Breast epithelium (tissue), 3 donors: ENCODE measurements around the gene SPRR5.

Source experiments
- CTCF ChIP-seq, 3 donors: fragments of 450-650 bp; IDR thresholded peaks; one replicate each; pipeline ENCODE4 v1.5.1; 2016 to 2017; ENCODE audit warnings: antibody characterized with exemption in 3 of 3, mild to moderate bottlenecking in 3 of 3, moderate library complexity in 3 of 3
- POLR2A ChIP-seq: fragments of 450-650 bp; IDR thresholded peaks from one replicate; pipeline ENCODE4 v1.6.1; 2016; ENCODE audit warnings: antibody characterized with exemption, mild to moderate bottlenecking, moderate library complexity
- POLR2AphosphoS5 ChIP-seq, 3 donors: sonication (generic); formaldehyde crosslinking; IDR thresholded peaks; one replicate each; pipeline ENCODE4 v1.6.1; 2017; ENCODE audit warnings: antibody characterized with exemption in 3 of 3

GRCh38 chr1:152982076-152982475 lies 35.1 kb downstream of the SPRR5 start:
- TF ChIP-seq CTCF (IDR thresholded peaks at IDR 0.05) (no peak), POLR2A (no peak), POLR2AphosphoS5 (IDR thresholded peaks at IDR 0.05) (no peak)
